HepG2 (cell line): ENCODE results near the gene DPYD. TPM values are rescaled to one million over a fixed set of nuclear protein-coding genes. Genes with fewer than 3 reads are reported as not detected.

Experiments used
- ATAC-seq: fragments of 200-7000 bp; cut with Tn5 transposase; 3 replicates; pipeline ENCODE4 v1.9.1; 2020; ENCODE audit warnings: mild to moderate bottlenecking, moderate library complexity
- BruUV-seq: library from RNA; stranded (reverse); fragments of 400-500 nt; replicated peaks from 2 replicates; lab custom pipeline; 2021; lab: Mats Ljungman, UMichigan
- CTCF ChIA-PET: fragments of 300-600 bp; formaldehyde crosslinking; extraction: SDS; loops from one replicate; lab custom pipeline; 2021; ENCODE audit warnings: low total read pairs, inconsistent platforms, low intra/inter-chr PET ratio; lab: Yijun Ruan, JAX
- POLR2A ChIA-PET: fragments of 350-600 bp; sonication (Branson Sonifier 250); formaldehyde crosslinking; loops from one replicate; lab custom pipeline; 2020; ENCODE audit warnings: antibody characterized with exemption, inconsistent platforms; lab: Yijun Ruan, JAX
- DNase-seq: peaks from one replicate; pipeline ENCODE4 v3.0.0-alpha.2; 2015; ENCODE audit warnings: low spot score
- FAIRE-seq: peaks from 3 replicates; lab custom pipeline; 2011; peaks lifted over from hg19 to GRCh38; lab: Jason Lieb, UNC
- H2AFZ ChIP-seq: one replicate; pipeline ENCODE4 v1.6.1; 2011; ENCODE audit warnings: low read length, inconsistent platforms
- H3K27ac ChIP-seq: fragments of 300-600 bp; 3 replicates; pipeline ENCODE4 v1.8.0; 2011; ENCODE audit warnings: mixed run types, mild to moderate bottlenecking, mixed read lengths, low read length, inconsistent platforms; ENCODE audit not compliant: insufficient read depth; ENCODE audit errors: extremely low read length
- H3K27me3 ChIP-seq, 2 experiments: fragments of 200-600 bp in 1 of 2; 2 replicates in 1 of 2; 3 replicates in 1 of 2; pipeline versions ENCODE4 v1.6.0 to v1.8.0; 2011; ENCODE audit warnings: low read length in 2 of 2, mild to moderate bottlenecking in 2 of 2, moderate library complexity in 2 of 2, inconsistent platforms in 1 of 2; ENCODE audit not compliant: insufficient read depth in 2 of 2, control insufficient read depth in 1 of 2
- H3K36me3 ChIP-seq, 2 experiments: fragments of 200-600 bp in 1 of 2; replicated peaks in 1 of 2; 2 replicates in 1 of 2; 3 replicates in 1 of 2; pipeline versions ENCODE4 v1.5.1 to v1.8.0; 2011; ENCODE audit warnings: low read length in 2 of 2, inconsistent platforms in 1 of 2; ENCODE audit not compliant: insufficient read depth in 2 of 2, control insufficient read depth in 1 of 2
- H3K4me1 ChIP-seq: 2 replicates; pipeline ENCODE4 v1.5.1; 2012; ENCODE audit warnings: low read length, inconsistent platforms; ENCODE audit not compliant: insufficient read depth
- H3K4me2 ChIP-seq: 2 replicates; pipeline ENCODE4 v1.6.0; 2011; ENCODE audit warnings: low read depth, low read length, inconsistent platforms
- H3K4me3 ChIP-seq, 3 experiments: fragments of 200-600 bp in 1 of 3; sonication (generic), shearing (Covaris generic) in 1 of 3; replicated peaks in 1 of 3; 2 replicates each; pipeline ENCODE4 v1.5.1; 2011 to 2016; ENCODE audit warnings: low read length in 3 of 3, inconsistent platforms in 2 of 3, low read depth in 2 of 3, mild to moderate bottlenecking in 2 of 3, control low read depth in 1 of 3, mixed read lengths in 1 of 3; ENCODE audit not compliant: insufficient read depth in 1 of 3
- H3K79me2 ChIP-seq: one replicate; pipeline ENCODE4 v1.6.1; 2011; ENCODE audit warnings: low read length, inconsistent platforms; ENCODE audit not compliant: insufficient read depth
- H3K9ac ChIP-seq: 2 replicates; pipeline ENCODE4 v1.6.0; 2011; ENCODE audit warnings: mild to moderate bottlenecking, low read depth, low read length, inconsistent platforms; ENCODE audit not compliant: insufficient read depth
- H3K9me3 ChIP-seq: 2 replicates; pipeline ENCODE4 v1.5.1; 2012; ENCODE audit warnings: mild to moderate bottlenecking, low read length
- H4K20me1 ChIP-seq: 2 replicates; pipeline ENCODE4 v1.6.0; 2011; ENCODE audit warnings: inconsistent platforms, mild to moderate bottlenecking, low read length, moderate library complexity; ENCODE audit not compliant: insufficient read depth
- BRD4 ChIP-seq: sonication (generic); formaldehyde crosslinking; IDR thresholded peaks from 2 replicates; pipeline ENCODE4 v1.4.0; 2020; ENCODE audit warnings: missing genetic modification reagents
- FOXM1 ChIP-seq: sonication (generic); formaldehyde crosslinking; IDR thresholded peaks from 2 replicates; pipeline ENCODE4 v1.5.0; 2020; ENCODE audit warnings: missing genetic modification reagents
- HES4 ChIP-seq: sonication (generic); formaldehyde crosslinking; IDR thresholded peaks from 2 replicates; pipeline ENCODE4 v1.9.0; 2021; ENCODE audit warnings: mild to moderate bottlenecking, missing genetic modification reagents, borderline replicate concordance
- KDM6A ChIP-seq: IDR thresholded peaks from 2 replicates; pipeline ENCODE4 v1.6.1; 2016; ENCODE audit warnings: low read depth
- KLF15 ChIP-seq: sonication (generic); formaldehyde crosslinking; IDR thresholded peaks from 2 replicates; pipeline ENCODE4 v1.8.1; 2023; ENCODE audit warnings: borderline replicate concordance, mild to moderate bottlenecking, inconsistent platforms, missing genetic modification reagents, mixed read lengths
- PCBP1 ChIP-seq: fragments of 200-400 bp; formaldehyde crosslinking; IDR thresholded peaks from 2 replicates; pipeline ENCODE4 v1.6.1; 2017; ENCODE audit warnings: mild to moderate bottlenecking, low read depth, low read length, borderline replicate concordance
- SALL2 ChIP-seq: sonication (generic); formaldehyde crosslinking; IDR thresholded peaks from 2 replicates; pipeline ENCODE4 v1.8.1; 2023; ENCODE audit warnings: mild to moderate bottlenecking, missing genetic modification reagents, inconsistent platforms
- TSC22D2 ChIP-seq: sonication (generic); formaldehyde crosslinking; IDR thresholded peaks from 2 replicates; pipeline ENCODE4 v1.5.1; 2020; ENCODE audit warnings: missing genetic modification reagents, mild to moderate bottlenecking, borderline replicate concordance
- ZNF205 ChIP-seq: IDR thresholded peaks from 2 replicates; pipeline ENCODE4 v1.6.1; 2018; ENCODE audit warnings: missing biosample characterization, missing genetic modification reagents
- ZNF251 ChIP-seq: sonication (generic); formaldehyde crosslinking; IDR thresholded peaks from 2 replicates; pipeline ENCODE4 v1.9.0; 2021; ENCODE audit warnings: mild to moderate bottlenecking, missing genetic modification reagents
- ZNF430 ChIP-seq: sonication (generic); formaldehyde crosslinking; IDR thresholded peaks from 2 replicates; pipeline ENCODE4 v1.9.0; 2021; ENCODE audit warnings: mild to moderate bottlenecking, missing genetic modification reagents
- ZNF451 ChIP-seq: sonication (generic); formaldehyde crosslinking; IDR thresholded peaks from 2 replicates; pipeline ENCODE4 v1.5.0; 2020; ENCODE audit warnings: mild to moderate bottlenecking, missing genetic modification reagents
- ZNF660 ChIP-seq: sonication (generic); formaldehyde crosslinking; IDR thresholded peaks from 2 replicates; pipeline ENCODE4 v1.5.1; 2020; ENCODE audit warnings: mild to moderate bottlenecking, low read depth, missing genetic modification reagents, borderline replicate concordance
- WGBS: methylation state at CpG from one replicate; pipeline ENCODE4 v1.1.6; 2017; ENCODE audit warnings: low lambda C conversion rate; 5-methylcytosine and 5-hydroxymethylcytosine counted together
- in situ Hi-C: cut with HindIII; loops from 2 replicates; pipeline ENCODE4 v1.10.0; 2017; ENCODE audit warnings: low pct_unique_long_range_greater_than_20kb; ENCODE audit not compliant: extremely low pct_ligation_motif_present
- intact Hi-C: fragments of 100-400 bp; cut with micrococcal nuclease; formaldehyde crosslinking; loops from one replicate; pipeline ENCODE4 v1.10.0; 2022; ENCODE audit not compliant: unreplicated experiment
- polyA plus RNA-seq, 8 experiments: library from polyadenylated mRNA; depleted of rRNA in 3 of 8; stranded (reverse) in 7 of 8; unstranded in 1 of 8; fragments of >200 nt; fragmentation: Illumina TruSeq in 4 of 8; extraction: Trizol in 4 of 8; gene quantifications; 2 replicates each; pipeline versions ENCODE4 v1.2.1 to v1.2.3, GENCODE V29; 2011 to 2016; ENCODE audit warnings: low read depth in 4 of 8, missing spikeins in 1 of 8, mixed read lengths in 1 of 8; ENCODE audit not compliant: insufficient read depth in 1 of 8
- total RNA-seq, 5 experiments: library from RNA; depleted of rRNA; stranded (reverse); fragments of >200 nt; fragmentation: Illumina TruSeq; extraction: Trizol; gene quantifications; 2 replicates each; pipeline ENCODE4 v1.2.3, GENCODE V29; 2016; ENCODE audit warnings: low read depth in 1 of 5
- TF ChIP-seq, protein P1 (sequence below): sonication (generic); formaldehyde crosslinking; conservative IDR thresholded peaks from 2 replicates; pipeline ENCODE4 v1.4.0; 2020; ENCODE audit warnings: missing genetic modification reagents
- TF ChIP-seq, protein P2 (sequence below): sonication (generic); formaldehyde crosslinking; conservative IDR thresholded peaks from 2 replicates; pipeline ENCODE4 v1.8.0; 2022; ENCODE audit warnings: mild to moderate bottlenecking, moderate library complexity, missing genetic modification reagents
- TF ChIP-seq, protein P3 (sequence below): sonication (generic); formaldehyde crosslinking; IDR thresholded peaks from 2 replicates; pipeline ENCODE4 v1.8.1; 2023; ENCODE audit warnings: mild to moderate bottlenecking, missing genetic modification reagents
- TF ChIP-seq, protein P4 (sequence below): sonication (generic); formaldehyde crosslinking; IDR thresholded peaks from 2 replicates; pipeline ENCODE4 v1.4.0; 2020; ENCODE audit warnings: mild to moderate bottlenecking, missing genetic modification reagents
- TF ChIP-seq, protein P5 (sequence below): sonication (generic); formaldehyde crosslinking; IDR thresholded peaks from 2 replicates; pipeline ENCODE4 v1.4.0; 2020; ENCODE audit warnings: missing genetic modification reagents

DPYD gene
- total and polyA plus RNA-seq, 2 of the 13 experiments (the other 11 are each of a cell fraction or from before 2014, with no cell fraction given): 1.3 to 3.4 TPM

DNA sequence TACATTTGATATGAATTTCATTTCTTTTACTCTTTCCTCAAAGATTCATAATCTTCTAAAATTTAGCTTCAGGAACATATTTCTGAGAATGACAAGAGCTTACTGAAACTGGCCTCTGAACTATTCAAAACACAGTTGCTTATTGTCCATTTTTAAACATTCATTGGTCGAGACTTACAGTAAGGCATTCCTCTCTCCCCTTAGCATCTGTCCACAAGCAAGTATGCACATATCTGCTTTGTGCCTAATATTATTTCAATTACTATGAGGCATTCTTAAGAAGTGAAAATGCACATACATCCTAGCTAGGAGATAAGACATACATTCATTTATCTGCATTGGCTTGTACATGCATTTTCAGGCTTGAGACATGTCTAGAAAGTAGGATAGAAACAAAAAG, 710.5 kb downstream of the DPYD start:
- Histone ChIP-seq H3K27ac (no peak overlapping the region), H3K4me2 (no peak overlapping the region), H3K36me3 (no peaks in the 10 kb centered on the region), H3K27me3 (no peaks in the 10 kb centered on the region; a peak in 1 of 5 replicates), H3K4me1 (no peaks in the 10 kb centered on the region), H3K79me2 (no peaks in the 10 kb centered on the region), H3K4me3 (no peak overlapping the region), H4K20me1 (no peaks in the 10 kb centered on the region), H3K9me3 (peaks cover 11% of the 10 kb centered on the region; the same call in 1 of the 2 replicates), H3K9ac (no peak overlapping the region), H2AFZ (no peak overlapping the region)
- intact Hi-C loops: no loop called here
- ATAC-seq: no peak
- 7% methylated on average over 1 of the region's 1 CpG for WGBS
- in situ Hi-C loops: no loop called here
- TF ChIP-seq KDM6A (CRISPR knock-in tag): no peak
- no peak for TF ChIP-seq ZNF451 (CRISPR knock-in tag)
- no peak for TF ChIP-seq SALL2 (CRISPR knock-in tag)
- TF ChIP-seq, protein P1, sequence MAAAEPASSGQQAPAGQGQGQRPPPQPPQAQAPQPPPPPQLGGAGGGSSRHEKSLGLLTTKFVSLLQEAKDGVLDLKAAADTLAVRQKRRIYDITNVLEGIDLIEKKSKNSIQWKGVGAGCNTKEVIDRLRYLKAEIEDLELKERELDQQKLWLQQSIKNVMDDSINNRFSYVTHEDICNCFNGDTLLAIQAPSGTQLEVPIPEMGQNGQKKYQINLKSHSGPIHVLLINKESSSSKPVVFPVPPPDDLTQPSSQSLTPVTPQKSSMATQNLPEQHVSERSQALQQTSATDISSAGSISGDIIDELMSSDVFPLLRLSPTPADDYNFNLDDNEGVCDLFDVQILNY (CRISPR knock-in tag): no peak
- TF ChIP-seq TSC22D2: no peak
- no peak for TF ChIP-seq ZNF251
- no peak for TF ChIP-seq KLF15
- TF ChIP-seq ZNF205 (CRISPR knock-in tag): no peak
- no peak for TF ChIP-seq FOXM1 (CRISPR knock-in tag)
- TF ChIP-seq, protein P2, sequence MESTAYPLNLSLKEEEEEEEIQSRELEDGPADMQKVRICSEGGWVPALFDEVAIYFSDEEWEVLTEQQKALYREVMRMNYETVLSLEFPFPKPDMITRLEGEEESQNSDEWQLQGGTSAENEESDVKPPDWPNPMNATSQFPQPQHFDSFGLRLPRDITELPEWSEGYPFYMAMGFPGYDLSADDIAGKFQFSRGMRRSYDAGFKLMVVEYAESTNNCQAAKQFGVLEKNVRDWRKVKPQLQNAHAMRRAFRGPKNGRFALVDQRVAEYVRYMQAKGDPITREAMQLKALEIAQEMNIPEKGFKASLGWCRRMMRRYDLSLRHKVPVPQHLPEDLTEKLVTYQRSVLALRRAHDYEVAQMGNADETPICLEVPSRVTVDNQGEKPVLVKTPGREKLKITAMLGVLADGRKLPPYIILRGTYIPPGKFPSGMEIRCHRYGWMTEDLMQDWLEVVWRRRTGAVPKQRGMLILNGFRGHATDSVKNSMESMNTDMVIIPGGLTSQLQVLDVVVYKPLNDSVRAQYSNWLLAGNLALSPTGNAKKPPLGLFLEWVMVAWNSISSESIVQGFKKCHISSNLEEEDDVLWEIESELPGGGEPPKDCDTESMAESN (CRISPR knock-in tag): no peak
- TF ChIP-seq, protein P3, sequence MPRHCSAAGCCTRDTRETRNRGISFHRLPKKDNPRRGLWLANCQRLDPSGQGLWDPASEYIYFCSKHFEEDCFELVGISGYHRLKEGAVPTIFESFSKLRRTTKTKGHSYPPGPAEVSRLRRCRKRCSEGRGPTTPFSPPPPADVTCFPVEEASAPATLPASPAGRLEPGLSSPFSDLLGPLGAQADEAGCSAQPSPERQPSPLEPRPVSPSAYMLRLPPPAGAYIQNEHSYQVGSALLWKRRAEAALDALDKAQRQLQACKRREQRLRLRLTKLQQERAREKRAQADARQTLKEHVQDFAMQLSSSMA (CRISPR knock-in tag): no peak
- TF ChIP-seq ZNF430: no peak
- no peak for TF ChIP-seq PCBP1
- TF ChIP-seq ZNF660: no peak
- no peak for TF ChIP-seq HES4
- TF ChIP-seq BRD4 (CRISPR knock-in tag): no peak
- TF ChIP-seq, protein P4, sequence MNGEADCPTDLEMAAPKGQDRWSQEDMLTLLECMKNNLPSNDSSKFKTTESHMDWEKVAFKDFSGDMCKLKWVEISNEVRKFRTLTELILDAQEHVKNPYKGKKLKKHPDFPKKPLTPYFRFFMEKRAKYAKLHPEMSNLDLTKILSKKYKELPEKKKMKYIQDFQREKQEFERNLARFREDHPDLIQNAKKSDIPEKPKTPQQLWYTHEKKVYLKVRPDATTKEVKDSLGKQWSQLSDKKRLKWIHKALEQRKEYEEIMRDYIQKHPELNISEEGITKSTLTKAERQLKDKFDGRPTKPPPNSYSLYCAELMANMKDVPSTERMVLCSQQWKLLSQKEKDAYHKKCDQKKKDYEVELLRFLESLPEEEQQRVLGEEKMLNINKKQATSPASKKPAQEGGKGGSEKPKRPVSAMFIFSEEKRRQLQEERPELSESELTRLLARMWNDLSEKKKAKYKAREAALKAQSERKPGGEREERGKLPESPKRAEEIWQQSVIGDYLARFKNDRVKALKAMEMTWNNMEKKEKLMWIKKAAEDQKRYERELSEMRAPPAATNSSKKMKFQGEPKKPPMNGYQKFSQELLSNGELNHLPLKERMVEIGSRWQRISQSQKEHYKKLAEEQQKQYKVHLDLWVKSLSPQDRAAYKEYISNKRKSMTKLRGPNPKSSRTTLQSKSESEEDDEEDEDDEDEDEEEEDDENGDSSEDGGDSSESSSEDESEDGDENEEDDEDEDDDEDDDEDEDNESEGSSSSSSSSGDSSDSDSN: no peak
- TF ChIP-seq, protein P5, sequence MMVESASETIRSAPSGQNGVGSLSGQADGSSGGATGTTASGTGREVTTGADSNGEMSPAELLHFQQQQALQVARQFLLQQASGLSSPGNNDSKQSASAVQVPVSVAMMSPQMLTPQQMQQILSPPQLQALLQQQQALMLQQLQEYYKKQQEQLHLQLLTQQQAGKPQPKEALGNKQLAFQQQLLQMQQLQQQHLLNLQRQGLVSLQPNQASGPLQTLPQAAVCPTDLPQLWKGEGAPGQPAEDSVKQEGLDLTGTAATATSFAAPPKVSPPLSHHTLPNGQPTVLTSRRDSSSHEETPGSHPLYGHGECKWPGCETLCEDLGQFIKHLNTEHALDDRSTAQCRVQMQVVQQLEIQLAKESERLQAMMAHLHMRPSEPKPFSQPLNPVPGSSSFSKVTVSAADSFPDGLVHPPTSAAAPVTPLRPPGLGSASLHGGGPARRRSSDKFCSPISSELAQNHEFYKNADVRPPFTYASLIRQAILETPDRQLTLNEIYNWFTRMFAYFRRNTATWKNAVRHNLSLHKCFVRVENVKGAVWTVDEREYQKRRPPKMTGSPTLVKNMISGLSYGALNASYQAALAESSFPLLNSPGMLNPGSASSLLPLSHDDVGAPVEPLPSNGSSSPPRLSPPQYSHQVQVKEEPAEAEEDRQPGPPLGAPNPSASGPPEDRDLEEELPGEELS (CRISPR knock-in tag): no peak
- BruUV-seq: no TSS peak
- CTCF ChIA-PET: no interaction called here
- FAIRE-seq: no peak
- POLR2A ChIA-PET: no interaction called here
- no peak for DNase-seq
